Gastroesophageal sphincter (tissue), 3 donors: ENCODE results near the gene DYSF.

Experiments used
- EP300 ChIP-seq: sonication (generic); formaldehyde crosslinking; IDR thresholded peaks from one replicate; pipeline ENCODE4 v1.6.1; 2017; ENCODE audit warnings: antibody characterized with exemption, mild to moderate bottlenecking
- POLR2A ChIP-seq, 2 donors: fragments of 450-650 bp; IDR thresholded peaks; one replicate each; pipeline ENCODE4 v1.6.1; 2017; ENCODE audit warnings: antibody characterized with exemption in 2 of 2, mild to moderate bottlenecking in 2 of 2, moderate library complexity in 1 of 2
- TF ChIP-seq, protein P1 (sequence below), 4 experiments: fragments of 200-600 bp in 2 of 4; fragments of 450-650 bp in 2 of 4; sonication (generic) in 1 of 4; IDR thresholded peaks; one replicate each; pipeline ENCODE4 v1.5.1; 2017 to 2019; ENCODE audit warnings: antibody characterized with exemption in 4 of 4, mild to moderate bottlenecking in 2 of 4, moderate library complexity in 2 of 4

DNA sequence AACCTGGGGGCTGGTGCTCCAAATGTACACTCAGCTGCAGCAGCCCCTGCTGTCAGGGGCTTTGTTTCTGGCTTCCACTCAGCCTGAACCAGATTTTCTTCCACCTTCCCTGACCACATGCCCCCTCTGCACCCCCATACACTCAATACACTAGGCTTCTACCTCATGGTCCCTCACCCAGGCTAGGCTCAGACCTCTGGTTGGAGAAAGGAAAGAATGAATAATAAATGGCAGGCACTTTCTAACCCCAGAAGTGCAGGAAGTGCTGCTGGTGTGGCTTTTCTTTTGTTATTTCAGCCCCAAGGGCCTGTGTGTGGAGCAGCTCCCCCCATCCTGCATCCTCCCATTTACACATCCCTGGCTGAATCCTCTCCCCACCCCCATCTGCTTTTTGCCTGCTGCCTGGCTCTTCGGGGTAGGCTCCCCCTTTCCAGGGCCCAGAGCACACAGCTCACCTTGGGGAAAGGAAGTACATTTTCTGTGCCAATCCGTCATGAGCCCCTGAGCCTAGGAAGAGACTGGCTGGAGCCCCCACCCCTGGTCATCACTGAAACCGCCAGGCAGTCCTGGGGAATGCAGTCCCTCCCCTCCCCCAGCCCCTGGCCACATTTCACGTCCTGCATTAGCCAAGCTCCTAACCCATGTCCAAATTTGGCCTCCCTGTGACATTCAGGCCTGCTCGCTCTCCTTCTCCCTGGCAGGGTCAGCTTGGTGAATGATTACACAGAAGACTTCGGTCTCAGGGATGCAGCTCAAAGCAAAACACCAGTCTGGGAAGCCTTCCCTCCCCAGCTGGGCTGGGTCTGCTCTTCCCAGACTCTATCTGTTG is 2.6 kb downstream of the DYSF start:
- TF ChIP-seq, protein P1, sequence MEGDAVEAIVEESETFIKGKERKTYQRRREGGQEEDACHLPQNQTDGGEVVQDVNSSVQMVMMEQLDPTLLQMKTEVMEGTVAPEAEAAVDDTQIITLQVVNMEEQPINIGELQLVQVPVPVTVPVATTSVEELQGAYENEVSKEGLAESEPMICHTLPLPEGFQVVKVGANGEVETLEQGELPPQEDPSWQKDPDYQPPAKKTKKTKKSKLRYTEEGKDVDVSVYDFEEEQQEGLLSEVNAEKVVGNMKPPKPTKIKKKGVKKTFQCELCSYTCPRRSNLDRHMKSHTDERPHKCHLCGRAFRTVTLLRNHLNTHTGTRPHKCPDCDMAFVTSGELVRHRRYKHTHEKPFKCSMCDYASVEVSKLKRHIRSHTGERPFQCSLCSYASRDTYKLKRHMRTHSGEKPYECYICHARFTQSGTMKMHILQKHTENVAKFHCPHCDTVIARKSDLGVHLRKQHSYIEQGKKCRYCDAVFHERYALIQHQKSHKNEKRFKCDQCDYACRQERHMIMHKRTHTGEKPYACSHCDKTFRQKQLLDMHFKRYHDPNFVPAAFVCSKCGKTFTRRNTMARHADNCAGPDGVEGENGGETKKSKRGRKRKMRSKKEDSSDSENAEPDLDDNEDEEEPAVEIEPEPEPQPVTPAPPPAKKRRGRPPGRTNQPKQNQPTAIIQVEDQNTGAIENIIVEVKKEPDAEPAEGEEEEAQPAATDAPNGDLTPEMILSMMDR (IDR thresholded peaks at IDR 0.05): no peak
- TF ChIP-seq POLR2A (IDR thresholded peaks at IDR 0.05) (no peak), EP300 (no peak)
